Measurements from ENCODE around the gene C1orf216. TPM values are rescaled to one million over a fixed set of nuclear protein-coding genes. Genes with fewer than 3 reads are reported as not detected.

C1orf216 gene
- 10 to 100 TPM; 21.6 to 32.5 (median 27.6) TPM for total RNA-seq
- polyA plus RNA-seq, result 1 to 10 TPM; 2.1 to 6.4 (median 3.6) TPM

GRCh38 chr1:35718492-35719336, at the start of gene C1orf216:
Gene C1orf216, minus strand, starts transcription at chr1:35718884. Its CDS starts 2,563 bp downstream, at chr1:35716321.
- no peaks in the 10 kb centered on the region for H3K27me3 ChIP-seq
- TF ChIP-seq POLR2AphosphoS5 (IDR thresholded peaks at IDR 0.05), result peak; percentile 30 to 70 (median 56)
- TF ChIP-seq CTCF (IDR thresholded peaks at IDR 0.05), result no peak
- no peaks in the 10 kb centered on the region for H3K9me3 ChIP-seq
- DNase-seq, result peak; percentile 86
- intact Hi-C loops (cut with DNase I), result loop anchor here (2.0 to 5.0 kb wide), 3 partner anchors 78 to 266 kb away; partner anchors contain the start of gene PSMB2
- peaks cover 0 to 43% (median 37%) of the 10 kb centered on the region in 4 donors for H3K4me1 ChIP-seq
- H3K4me3 ChIP-seq, result peak within 1 kb of the TSS; percentile 67 to 94 (median 84)
- peaks cover 0 to 17% (median 8%) of the 10 kb centered on the region in 4 donors for H3K36me3 ChIP-seq
- WGBS, 2 donors, result 1% methylated on average over 76 of the region's 76 CpGs
- H3K27ac ChIP-seq, result peak within 1 kb of the TSS; percentile 84 to 91 (median 90)

- no peaks in the 10 kb centered on the region for H3K27me3 ChIP-seq
- H3K9me3 ChIP-seq, result no peaks in the 10 kb centered on the region
- WGBS, 2 donors, result 97% methylated on average over 3 of the region's 3 CpGs
- intact Hi-C loops (cut with DNase I), result no loop called here
- no peak overlapping the region for H3K27ac ChIP-seq
- H3K4me3 ChIP-seq, result no peak overlapping the region
- no peak for DNase-seq
- no peaks in the 10 kb centered on the region for H3K36me3 ChIP-seq
- H3K4me1 ChIP-seq, result peaks cover 0 to 9% (median 6%) of the 10 kb centered on the region in 4 donors
- TF ChIP-seq EP300 (IDR thresholded peaks at IDR 0.05) (no peak), CTCF (IDR thresholded peaks at IDR 0.05) (no peak), POLR2A (IDR thresholded peaks at IDR 0.05) (no peak), POLR2AphosphoS5 (IDR thresholded peaks at IDR 0.05) (no peak)
Observed at GRCh38 chr1:35764283-35764682, 45.6 kb upstream of the C1orf216 start.

- H3K4me1 ChIP-seq, result no peaks in the 10 kb centered on the region
- no peak overlapping the region for H3K27ac ChIP-seq
- no peak for DNase-seq
- H3K4me3 ChIP-seq, result no peak overlapping the region
- TF ChIP-seq POLR2A (IDR thresholded peaks at IDR 0.05), result no peak
- no peak for TF ChIP-seq POLR2AphosphoS5 (IDR thresholded peaks at IDR 0.05)
- H3K27me3 ChIP-seq, result no peaks in the 10 kb centered on the region
- intact Hi-C loops (cut with DNase I), result no loop called here
- no peaks in the 10 kb centered on the region for H3K9me3 ChIP-seq
- no peaks in the 10 kb centered on the region for H3K36me3 ChIP-seq
Observed at GRCh38 chr1:35763201-35763600, 44.5 kb upstream of the C1orf216 start.

- no peaks in the 10 kb centered on the region for H3K9me3 ChIP-seq
- no peaks in the 10 kb centered on the region for H3K27me3 ChIP-seq
- TF ChIP-seq EP300 (IDR thresholded peaks at IDR 0.05), result no peak
- no peak for TF ChIP-seq POLR2AphosphoS5 (IDR thresholded peaks at IDR 0.05)
- no peak for TF ChIP-seq POLR2A (IDR thresholded peaks at IDR 0.05)
- TF ChIP-seq CTCF (IDR thresholded peaks at IDR 0.05), result no peak
- no peak overlapping the region for H3K27ac ChIP-seq
- H3K4me1 ChIP-seq, result no peaks in the 10 kb centered on the region
- WGBS, 2 donors, result 43 to 62% methylated on average over 2 of the region's 2 CpGs
- H3K36me3 ChIP-seq, result no peaks in the 10 kb centered on the region
- H3K4me3 ChIP-seq, result no peak overlapping the region
- DNase-seq, result no peak
- intact Hi-C loops (cut with DNase I), result no loop called here
Observed at GRCh38 chr1:35762141-35762540, 43.5 kb upstream of the C1orf216 start.

- intact Hi-C loops (cut with DNase I), result no loop called here
- Histone ChIP-seq H3K27ac (no peak overlapping the region), H3K4me1 (no peaks in the 10 kb centered on the region), H3K27me3 (no peaks in the 10 kb centered on the region), H3K9me3 (no peaks in the 10 kb centered on the region), H3K4me3 (no peak overlapping the region), H3K36me3 (no peaks in the 10 kb centered on the region)
- WGBS, 2 donors, result 96 to 100% methylated on average over 1 of the region's 1 CpG
- no peak for DNase-seq
- TF ChIP-seq POLR2AphosphoS5 (IDR thresholded peaks at IDR 0.05), result no peak
- no peak for TF ChIP-seq CTCF (IDR thresholded peaks at IDR 0.05)
- TF ChIP-seq EP300 (IDR thresholded peaks at IDR 0.05), result no peak
- TF ChIP-seq POLR2A (IDR thresholded peaks at IDR 0.05), result no peak
Observed at GRCh38 chr1:35756064-35756463, 37.4 kb upstream of the C1orf216 start.

Data from sigmoid colon (tissue), 7 donors.